ENCODE measurements around the gene VPS51.

- peak in 1 of 5 experiments; percentile 61 for TF ChIP-seq CTCF (IDR thresholded peaks at IDR 0.05)
- peak in 1 of 2 donors; percentile 59 for TF ChIP-seq POLR2A (IDR thresholded peaks at IDR 0.05)
- peak; percentile 98 for TF ChIP-seq EP300 (IDR thresholded peaks at IDR 0.05)
Measured at GRCh38 chr11:65083834-65084597, 12.0 kb upstream of the VPS51 start, which contains the start of the genes CDCA5 and ZFPL1.

Data from tibial nerve (tissue), 4 donors.